ENCODE measurements around the gene PIAS1.

The PIAS1 gene

GRCh38 chr15:68029959-68030358 lies 24.2 kb upstream of the PIAS1 start:
- H2AFZ ChIP-seq (ENCODE audit: low read depth) = no peak overlapping the region
- H3K27ac ChIP-seq = no peak overlapping the region
- no peaks in the 10 kb centered on the region for H3K27me3 ChIP-seq (ENCODE audit: insufficient read depth, low read depth)
- H3K79me2 ChIP-seq (ENCODE audit: insufficient read depth, low read depth) = no peaks in the 10 kb centered on the region
- no peak overlapping the region for H3K4me3 ChIP-seq (IDR thresholded peaks at IDR 0.05; ENCODE audit: insufficient read depth, low read depth, low read length)
- H3K9ac ChIP-seq = no peak overlapping the region
- no peaks in the 10 kb centered on the region for H3K36me3 ChIP-seq (ENCODE audit: insufficient read depth)
- no peak for TF ChIP-seq CTCF (conservative IDR thresholded peaks at IDR 0.05; ENCODE audit: low read depth, low read length)
- no peaks in the 10 kb centered on the region for H4K20me1 ChIP-seq (ENCODE audit: insufficient read depth)
- no peaks in the 10 kb centered on the region for H3K4me1 ChIP-seq (ENCODE audit: low read depth, poor library complexity, severe bottlenecking)
- no peak overlapping the region for H3K4me2 ChIP-seq

GRCh38 chr15:68031404-68031803 lies 22.7 kb upstream of the PIAS1 start:
- no peak overlapping the region for H3K27ac ChIP-seq
- no peaks in the 10 kb centered on the region for H3K36me3 ChIP-seq (ENCODE audit: insufficient read depth)
- no peak for TF ChIP-seq CTCF (conservative IDR thresholded peaks at IDR 0.05; ENCODE audit: low read depth, low read length)
- H3K4me3 ChIP-seq (IDR thresholded peaks at IDR 0.05; ENCODE audit: insufficient read depth, low read depth, low read length) = no peak overlapping the region
- no peak overlapping the region for H3K9ac ChIP-seq
- no peaks in the 10 kb centered on the region for H3K27me3 ChIP-seq (ENCODE audit: insufficient read depth, low read depth)
- H3K4me2 ChIP-seq = no peak overlapping the region
- no peaks in the 10 kb centered on the region for H3K4me1 ChIP-seq (ENCODE audit: low read depth, poor library complexity, severe bottlenecking)
- no peaks in the 10 kb centered on the region for H4K20me1 ChIP-seq (ENCODE audit: insufficient read depth)
- no peak overlapping the region for H2AFZ ChIP-seq (ENCODE audit: low read depth)
- no peaks in the 10 kb centered on the region for H3K79me2 ChIP-seq (ENCODE audit: insufficient read depth, low read depth)

GRCh38 chr15:68032672-68033071 lies 21.4 kb upstream of the PIAS1 start:
- no peak overlapping the region for H2AFZ ChIP-seq (ENCODE audit: low read depth)
- H3K4me3 ChIP-seq (IDR thresholded peaks at IDR 0.05; ENCODE audit: insufficient read depth, low read depth, low read length) = no peak overlapping the region
- H4K20me1 ChIP-seq (ENCODE audit: insufficient read depth) = no peaks in the 10 kb centered on the region
- H3K27me3 ChIP-seq (ENCODE audit: insufficient read depth, low read depth) = no peaks in the 10 kb centered on the region
- H3K27ac ChIP-seq = no peak overlapping the region
- H3K36me3 ChIP-seq (ENCODE audit: insufficient read depth) = no peaks in the 10 kb centered on the region
- no peak overlapping the region for H3K9ac ChIP-seq
- no peaks in the 10 kb centered on the region for H3K79me2 ChIP-seq (ENCODE audit: insufficient read depth, low read depth)
- TF ChIP-seq CTCF (conservative IDR thresholded peaks at IDR 0.05; ENCODE audit: low read depth, low read length) = no peak
- H3K4me1 ChIP-seq (ENCODE audit: low read depth, poor library complexity, severe bottlenecking) = no peaks in the 10 kb centered on the region
- H3K4me2 ChIP-seq = no peak overlapping the region

GRCh38 chr15:68034081-68034480 lies 20.0 kb upstream of the PIAS1 start:
- Histone ChIP-seq H3K4me1 (ENCODE audit: low read depth, poor library complexity, severe bottlenecking) (no peaks in the 10 kb centered on the region), H4K20me1 (ENCODE audit: insufficient read depth) (no peaks in the 10 kb centered on the region), H2AFZ (ENCODE audit: low read depth) (no peak overlapping the region), H3K9ac (no peak overlapping the region), H3K79me2 (ENCODE audit: insufficient read depth, low read depth) (no peaks in the 10 kb centered on the region), H3K4me3 (IDR thresholded peaks at IDR 0.05; ENCODE audit: insufficient read depth, low read depth, low read length) (no peak overlapping the region), H3K4me2 (no peak overlapping the region), H3K27me3 (ENCODE audit: insufficient read depth, low read depth) (no peaks in the 10 kb centered on the region), H3K36me3 (ENCODE audit: insufficient read depth) (no peaks in the 10 kb centered on the region), H3K27ac (no peak overlapping the region)
- no peak for TF ChIP-seq CTCF (conservative IDR thresholded peaks at IDR 0.05; ENCODE audit: low read depth, low read length)
